H1 (cell line): ENCODE data around the gene GDF2. TPM values are rescaled to one million over a fixed set of nuclear protein-coding genes. Genes with fewer than 3 reads are reported as not detected.
A peak's percentile ranks its signal among the peaks of the same experiment; 100 is the strongest.

ENCODE experiments used
- CTCF ChIA-PET: fragments of 300-600 bp; sonication (Branson Sonifier 250); formaldehyde crosslinking; loops from one replicate; lab custom pipeline; 2021; ENCODE audit not compliant: partially characterized antibody; lab: Charles Lee
- POLR2A ChIA-PET: fragments of 300-600 bp; sonication (Branson Sonifier 250); formaldehyde crosslinking; loops from one replicate; lab custom pipeline; 2021; ENCODE audit warnings: inconsistent platforms; ENCODE audit not compliant: partially characterized antibody; lab: Charles Lee
- DNase-seq, 2 experiments: peaks; one replicate each; pipeline versions ENCODE4 v3.0.0 to v3.0.0-alpha.2; 2010 to 2022; ENCODE audit warnings: low spot score in 2 of 2, low read depth in 1 of 2, mixed read lengths in 1 of 2
- FAIRE-seq: peaks from 2 replicates; lab custom pipeline; 2011; peaks lifted over from hg19 to GRCh38; lab: Jason Lieb, UNC
- H2AFZ ChIP-seq: 2 replicates; pipeline ENCODE4 v1.8.1; 2012; ENCODE audit warnings: low read length, inconsistent platforms
- H2AK5ac ChIP-seq: 2 replicates; pipeline ENCODE4 v1.6.1; 2013; ENCODE audit warnings: low read depth, low read length
- H2BK120ac ChIP-seq: replicated peaks from 2 replicates; pipeline ENCODE3; 2013; ENCODE audit warnings: low read depth, low read length, inconsistent platforms
- H2BK12ac ChIP-seq: 2 replicates; pipeline ENCODE4 v1.6.1; 2013; ENCODE audit warnings: low read depth, low read length
- H2BK15ac ChIP-seq: 2 replicates; pipeline ENCODE4 v1.6.1; 2013; ENCODE audit warnings: low read length
- H2BK20ac ChIP-seq: 2 replicates; pipeline ENCODE4 v1.6.1; 2013; ENCODE audit warnings: low read length
- H2BK5ac ChIP-seq: 2 replicates; pipeline ENCODE4 v1.6.1; 2013; ENCODE audit warnings: low read depth, low read length
- H3K14ac ChIP-seq: 2 replicates; pipeline ENCODE4 v1.6.1; 2013; ENCODE audit warnings: inconsistent platforms; ENCODE audit not compliant: insufficient read length
- H3K18ac ChIP-seq: 2 replicates; pipeline ENCODE4 v1.6.1; 2013; ENCODE audit warnings: low read length; ENCODE audit errors: extremely low read depth
- H3K23ac ChIP-seq: 2 replicates; pipeline ENCODE4 v1.6.1; 2013; ENCODE audit warnings: inconsistent platforms; ENCODE audit not compliant: insufficient read length
- H3K23me2 ChIP-seq: 2 replicates; pipeline ENCODE4 v1.6.1; 2013; ENCODE audit warnings: low read depth, low read length
- H3K27ac ChIP-seq: 2 replicates; pipeline ENCODE4 v1.6.1; 2011; ENCODE audit warnings: low read depth, low read length, inconsistent platforms
- H3K27me3 ChIP-seq, 4 experiments: replicated peaks in 1 of 4; 1 replicate in 1 of 4; 2 replicates in 3 of 4; pipeline versions ENCODE4 v1.6.1 to v1.8.1; 2011 to 2013; ENCODE audit warnings: low read length in 3 of 4, mild to moderate bottlenecking in 3 of 4, inconsistent platforms in 2 of 4, mixed read lengths in 2 of 4, moderate library complexity in 1 of 4; ENCODE audit not compliant: control insufficient read depth in 3 of 4, insufficient read depth in 3 of 4; ENCODE audit errors: extremely low read depth in 1 of 4
- H3K36me3 ChIP-seq, 4 experiments: 2 replicates each; pipeline versions ENCODE4 v1.6.1 to v1.8.1; 2011 to 2013; ENCODE audit warnings: mild to moderate bottlenecking in 4 of 4, low read length in 3 of 4, moderate library complexity in 2 of 4, control low read depth in 1 of 4, inconsistent platforms in 1 of 4; ENCODE audit not compliant: insufficient read depth in 4 of 4, control insufficient read depth in 2 of 4
- H3K4ac ChIP-seq: replicated peaks from 2 replicates; pipeline ENCODE3; 2013; ENCODE audit warnings: low read length, low read depth, mixed read lengths, inconsistent platforms; ENCODE audit not compliant: insufficient read length
- H3K4me1 ChIP-seq, 4 experiments: replicated peaks in 1 of 4; 1 replicate in 1 of 4; 2 replicates in 3 of 4; pipeline versions ENCODE4 v1.6.1 to v1.8.1; 2011 to 2013; ENCODE audit warnings: low read length in 3 of 4, inconsistent platforms in 2 of 4, mixed read lengths in 1 of 4; ENCODE audit not compliant: insufficient read depth in 4 of 4, control insufficient read depth in 3 of 4
- H3K4me2 ChIP-seq, 2 experiments: 2 replicates each; pipeline versions ENCODE4 v1.6.1 to v1.8.1; 2011 to 2013; ENCODE audit warnings: low read depth in 2 of 2, low read length in 2 of 2, control low read depth in 1 of 2, inconsistent platforms in 1 of 2, mild to moderate bottlenecking in 1 of 2; ENCODE audit not compliant: insufficient read depth in 1 of 2
- H3K4me3 ChIP-seq, 4 experiments: fragments of 200-600, 300-600 bp in 1 of 4; sonication (generic), shearing (Covaris generic), sonication (Bioruptor Twin) in 1 of 4; 2 replicates each; pipeline versions ENCODE4 v1.5.1 to v1.8.1; 2011 to 2016; ENCODE audit warnings: low read length in 4 of 4, low read depth in 3 of 4, control low read depth in 2 of 4, inconsistent platforms in 2 of 4, mild to moderate bottlenecking in 2 of 4, mixed read lengths in 1 of 4, moderate library complexity in 1 of 4; ENCODE audit not compliant: insufficient read depth in 2 of 4; ENCODE audit errors: extremely low read depth in 1 of 4
- H3K56ac ChIP-seq: replicated peaks from 2 replicates; pipeline ENCODE3; 2013; ENCODE audit warnings: low read depth, mild to moderate bottlenecking, mixed read lengths, low read length, inconsistent platforms; ENCODE audit not compliant: insufficient read length
- H3K79me1 ChIP-seq: 2 replicates; pipeline ENCODE4 v1.6.1; 2013; ENCODE audit warnings: low read depth, low read length, control low read depth
- H3K79me2 ChIP-seq, 2 experiments: 2 replicates each; pipeline versions ENCODE4 v1.6.1 to v1.8.1; 2012 to 2013; ENCODE audit warnings: low read length in 2 of 2, mild to moderate bottlenecking in 2 of 2, inconsistent platforms in 1 of 2; ENCODE audit not compliant: insufficient read depth in 2 of 2, control insufficient read depth in 1 of 2
- H3K9ac ChIP-seq, 4 experiments: replicated peaks in 1 of 4; 1 replicate in 1 of 4; 2 replicates in 3 of 4; pipeline versions ENCODE4 v1.6.1 to v1.8.1; 2011 to 2013; ENCODE audit warnings: low read depth in 3 of 4, low read length in 3 of 4, control low read depth in 2 of 4, mild to moderate bottlenecking in 2 of 4, moderate library complexity in 2 of 4, inconsistent platforms in 1 of 4; ENCODE audit errors: extremely low read depth in 1 of 4
- H3K9me3 ChIP-seq, 2 experiments: 2 replicates each; pipeline versions ENCODE4 v1.6.1 to v1.8.1; 2012 to 2013; ENCODE audit warnings: mild to moderate bottlenecking in 2 of 2, moderate library complexity in 2 of 2, control low read depth in 1 of 2, inconsistent platforms in 1 of 2, low read depth in 1 of 2, low read length in 1 of 2, mixed read lengths in 1 of 2; ENCODE audit not compliant: insufficient read depth in 2 of 2
- H4K20me1 ChIP-seq, 2 experiments: replicated peaks in 1 of 2; 2 replicates each; pipeline versions ENCODE3 to v1.8.1; 2011 to 2013; ENCODE audit warnings: inconsistent platforms in 2 of 2, low read length in 2 of 2, mild to moderate bottlenecking in 1 of 2; ENCODE audit not compliant: insufficient read depth in 2 of 2, control insufficient read depth in 1 of 2
- H4K5ac ChIP-seq: 2 replicates; pipeline ENCODE4 v1.6.1; 2013; ENCODE audit warnings: low read length, low read depth, mixed read lengths, inconsistent platforms; ENCODE audit not compliant: insufficient read length
- H4K8ac ChIP-seq: 2 replicates; pipeline ENCODE4 v1.8.0; 2013; ENCODE audit warnings: mild to moderate bottlenecking, moderate library complexity, low read length, inconsistent platforms; ENCODE audit not compliant: insufficient read depth; ENCODE audit errors: extremely low read depth
- H4K91ac ChIP-seq: replicated peaks from 2 replicates; pipeline ENCODE3; 2013; ENCODE audit warnings: low read length, mixed read lengths, inconsistent platforms; ENCODE audit not compliant: insufficient read length
- ATF2 ChIP-seq: IDR thresholded peaks from 2 replicates; pipeline ENCODE4 v1.6.1; 2012; ENCODE audit warnings: low read length, inconsistent platforms
- BCL11A ChIP-seq, 2 experiments: IDR thresholded peaks; one replicate each; pipeline ENCODE4 v1.6.1; 2011; ENCODE audit warnings: low read depth in 2 of 2, low read length in 2 of 2, mild to moderate bottlenecking in 2 of 2
- CHD1 ChIP-seq: IDR thresholded peaks from 2 replicates; pipeline ENCODE4 v1.6.1; 2012; ENCODE audit warnings: low read depth, low read length, improper control_type of control experiment
- SAP30 ChIP-seq: fragments of 300-600 bp; sonication (generic); IDR thresholded peaks from 2 replicates; pipeline ENCODE4 v1.7.1; 2012; ENCODE audit warnings: low read length, moderate library complexity, mild to moderate bottlenecking, inconsistent platforms; ENCODE audit not compliant: insufficient read depth, insufficient replicate concordance
- SIN3A ChIP-seq, 2 experiments: IDR thresholded peaks in 1 of 2; conservative IDR thresholded peaks in 1 of 2; 2 replicates each; pipeline ENCODE4 v1.6.1; 2011 to 2012; ENCODE audit warnings: low read length in 2 of 2, improper control_type of control experiment in 1 of 2, low read depth in 1 of 2, mild to moderate bottlenecking in 1 of 2
- TEAD4 ChIP-seq: IDR thresholded peaks from 2 replicates; pipeline ENCODE4 v1.6.1; 2012; ENCODE audit warnings: low read depth, low read length, inconsistent platforms, mixed read lengths
- WGBS, 2 experiments: shearing (Covaris generic) in 1 of 2; methylation state at CpG; one replicate each; pipeline versions ENCODE4 v1.1.6 to v1.1.7; 2013 to 2015; ENCODE audit warnings: low lambda C conversion rate in 2 of 2, mixed read lengths in 2 of 2, inconsistent platforms in 1 of 2, low coverage in 1 of 2, missing lambda C conversion rate in 1 of 2; ENCODE audit not compliant: insufficient replicate concordance in 2 of 2, insufficient coverage in 1 of 2, insufficient read length in 1 of 2; ENCODE audit errors: extremely low coverage in 1 of 2, missing lambda C conversion rate in 1 of 2; 5-methylcytosine and 5-hydroxymethylcytosine counted together
- polyA plus RNA-seq, 7 experiments: library from polyadenylated mRNA; depleted of rRNA in 3 of 7; stranded (reverse) in 5 of 7; unstranded in 2 of 7; fragments of >200 nt in 5 of 7; fragments of 200-250 nt in 2 of 7; gene quantifications; 1 replicate in 5 of 7; 2 replicates in 1 of 7; 4 replicates in 1 of 7; pipeline versions ENCODE4 v1.2.1 to v1.2.3, GENCODE V29; 2011 to 2013; ENCODE audit warnings: missing spikeins in 2 of 7, mixed read lengths in 2 of 7
- total RNA-seq: library from RNA; stranded (reverse); fragmentation: NEBNext Ultra II Directional; extraction: Animal tissue kit (Norgen Biotek cat#: 25700); gene quantifications from 2 replicates; pipeline ENCODE4 v1.2.1, GENCODE V29; 2021

The GDF2 gene
- total and polyA plus RNA-seq, 2 of the 8 experiments (the other 6 are each of a cell fraction or from before 2014, with no cell fraction given): not detected

- FAIRE-seq: no peak
- CTCF ChIA-PET: interaction anchor here (1.3 to 3.5 kb wide), 3 partner anchors 9 to 33 kb away, joined by 4 to 12 read pairs (median 5); no protein-coding TSS in a partner anchor
- no peak overlapping the region for H2BK20ac ChIP-seq
These were observed 43.0 kb upstream of the GDF2 start for GRCh38 chr10:47279276-47279675.

More at GRCh38 chr10:47279276-47279675, 43.0 kb upstream of the GDF2 start:
- no peak for DNase-seq
- H3K23me2 ChIP-seq: no peaks in the 10 kb centered on the region
- H3K4me2 ChIP-seq: no peak overlapping the region
- H3K36me3 ChIP-seq: no peaks in the 10 kb centered on the region
- no peak overlapping the region for H3K9ac ChIP-seq
- H2AFZ ChIP-seq: no peak overlapping the region
- no peak overlapping the region for H3K18ac ChIP-seq
- H3K23ac ChIP-seq: no peak overlapping the region
- no peak overlapping the region for H2BK12ac ChIP-seq
- H3K4me3 ChIP-seq: no peak overlapping the region
- H3K79me2 ChIP-seq: no peaks in the 10 kb centered on the region
- no peaks in the 10 kb centered on the region for H3K27me3 ChIP-seq
- no peak overlapping the region for H2BK15ac ChIP-seq
- no peaks in the 10 kb centered on the region for H3K9me3 ChIP-seq
- no peak overlapping the region for H3K27ac ChIP-seq
- H3K79me1 ChIP-seq: no peaks in the 10 kb centered on the region
- TF ChIP-seq SIN3A (conservative IDR thresholded peaks at IDR 0.05 in 1 of 2, IDR thresholded peaks at IDR 0.05 in 1 of 2; ENCODE audit: low read depth in 1 of 2, low read length in 2 of 2) (no peak), CHD1 (no peak), ATF2 (no peak), TEAD4 (no peak), SAP30 (no peak), BCL11A (IDR thresholded peaks at IDR 0.05; ENCODE audit: low read depth in 2 of 2, low read length in 2 of 2) (no peak)
- H3K4ac ChIP-seq: no peak overlapping the region
- no peaks in the 10 kb centered on the region for H4K20me1 ChIP-seq
- no peak overlapping the region for H4K8ac ChIP-seq
- 0 out of 2 replicates have a peak overlapping the region, but pooled peaks have one; percentile 2 for H2BK5ac ChIP-seq
- H4K5ac ChIP-seq: no peak overlapping the region
- H2AK5ac ChIP-seq: no peak overlapping the region
- no peak overlapping the region for H2BK120ac ChIP-seq
- WGBS, 2 experiments: 94% methylated on average over 2 of the region's 2 CpGs; no CpG with 5 or more reads in 1 of the 2 experiments
- no peak overlapping the region for H4K91ac ChIP-seq
- H3K14ac ChIP-seq: no peak overlapping the region
- no peak overlapping the region for H3K56ac ChIP-seq
- no peaks in the 10 kb centered on the region; a peak in 1 of 7 replicates for H3K4me1 ChIP-seq
- POLR2A ChIA-PET: interaction anchor here (0.7 kb wide), 1 partner anchor 25 kb away, joined by 3 read pairs; no protein-coding TSS in a partner anchor
